ENCODE data around the gene CD40LG.

GRCh38 chrX:136662104-136662503, 14.1 kb downstream of the CD40LG start:
- TF ChIP-seq POLR2A (IDR thresholded peaks at IDR 0.05) = no peak
- TF ChIP-seq CTCF (IDR thresholded peaks at IDR 0.05) = no peak
